HG03457 (cell line): ENCODE results near the gene NMRK2.
"Not testable (repeated sequence)": the region's sequence is repeated elsewhere in the genome, so short reads cannot be mapped to it uniquely, and the experiment has no call there.

ENCODE experiments used
- ATAC-seq: cut with Tn5 transposase; IDR thresholded peaks from one replicate; pipeline ENCODE4 v1.9.1; 2021; ENCODE audit warnings: moderate number of reproducible peaks; ENCODE audit not compliant: unreplicated experiment

Gene NMRK2

GRCh38 chr19:3963458-3964255 is 30.8 kb downstream of the NMRK2 start:
- ATAC-seq, result no peak

DNA sequence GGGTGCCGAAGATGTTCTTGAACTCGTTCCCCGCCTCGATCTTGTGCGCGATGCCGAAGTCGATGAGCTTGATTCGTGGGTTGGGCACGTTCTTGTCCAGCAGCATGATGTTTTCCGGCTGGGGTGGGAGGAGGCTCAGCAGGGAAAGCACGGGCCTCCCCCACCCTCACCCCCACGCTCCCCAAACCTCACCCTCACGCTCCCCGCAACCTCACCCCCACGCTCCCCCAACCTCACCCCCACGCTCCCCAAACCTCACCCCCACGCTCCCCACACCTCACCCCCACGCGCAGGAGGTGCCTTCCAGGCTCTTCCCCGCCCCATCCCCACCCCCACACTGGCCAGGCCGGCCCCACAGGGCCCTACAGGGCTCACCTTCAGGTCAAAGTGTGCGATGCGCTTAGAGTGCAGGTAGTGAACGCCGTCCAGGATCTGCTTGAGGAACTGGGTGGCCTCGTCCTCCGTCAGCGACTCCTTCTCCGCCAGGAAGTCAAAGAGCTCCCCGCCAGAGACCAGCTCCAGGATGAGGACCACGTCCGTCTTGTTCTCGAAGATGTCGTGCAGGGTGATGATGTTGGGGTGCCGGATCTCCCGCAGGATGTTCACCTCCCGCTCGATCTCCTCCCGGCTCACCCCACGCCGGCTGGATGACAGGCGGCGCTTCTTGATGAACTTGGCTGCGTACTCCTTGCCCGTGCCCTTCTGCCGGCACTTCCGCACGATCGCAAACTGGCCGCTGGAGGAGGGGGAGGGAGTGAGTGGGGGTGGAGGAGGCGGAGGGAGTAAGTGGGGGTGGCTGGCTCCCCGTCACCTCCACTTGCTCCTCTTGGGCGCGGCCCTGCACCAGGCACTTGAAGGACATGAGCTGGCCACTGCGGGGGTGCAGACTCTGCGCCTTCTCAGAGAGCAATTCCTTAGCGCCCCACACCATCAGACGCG is 31.7 kb downstream of the NMRK2 start:
- ATAC-seq, result no peak

- ATAC-seq, result no peak
Measured at GRCh38 chr19:3966051-3967017, 33.5 kb downstream of the NMRK2 start.

DNA sequence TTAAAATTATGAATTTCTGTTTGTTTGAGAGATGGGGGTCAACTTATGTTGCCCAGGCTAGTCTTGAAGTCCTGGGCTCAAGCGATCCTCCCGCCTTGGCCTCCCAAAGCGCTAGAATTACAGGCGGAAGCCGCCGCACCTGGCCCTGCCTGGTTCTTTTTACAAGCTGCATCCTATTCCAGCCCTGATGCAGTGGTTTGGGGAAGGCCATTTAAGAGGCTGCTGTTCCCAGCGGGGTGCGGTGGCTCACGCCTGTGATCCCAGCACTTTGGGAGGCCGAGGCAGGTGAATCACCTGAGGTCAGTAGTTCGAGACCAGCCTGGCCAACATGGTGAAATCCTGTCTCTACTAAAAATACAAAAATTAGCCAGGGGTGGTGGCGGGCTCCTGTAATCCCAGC is 35.1 kb downstream of the NMRK2 start:
- ATAC-seq, result not testable (repeated sequence)

DNA sequence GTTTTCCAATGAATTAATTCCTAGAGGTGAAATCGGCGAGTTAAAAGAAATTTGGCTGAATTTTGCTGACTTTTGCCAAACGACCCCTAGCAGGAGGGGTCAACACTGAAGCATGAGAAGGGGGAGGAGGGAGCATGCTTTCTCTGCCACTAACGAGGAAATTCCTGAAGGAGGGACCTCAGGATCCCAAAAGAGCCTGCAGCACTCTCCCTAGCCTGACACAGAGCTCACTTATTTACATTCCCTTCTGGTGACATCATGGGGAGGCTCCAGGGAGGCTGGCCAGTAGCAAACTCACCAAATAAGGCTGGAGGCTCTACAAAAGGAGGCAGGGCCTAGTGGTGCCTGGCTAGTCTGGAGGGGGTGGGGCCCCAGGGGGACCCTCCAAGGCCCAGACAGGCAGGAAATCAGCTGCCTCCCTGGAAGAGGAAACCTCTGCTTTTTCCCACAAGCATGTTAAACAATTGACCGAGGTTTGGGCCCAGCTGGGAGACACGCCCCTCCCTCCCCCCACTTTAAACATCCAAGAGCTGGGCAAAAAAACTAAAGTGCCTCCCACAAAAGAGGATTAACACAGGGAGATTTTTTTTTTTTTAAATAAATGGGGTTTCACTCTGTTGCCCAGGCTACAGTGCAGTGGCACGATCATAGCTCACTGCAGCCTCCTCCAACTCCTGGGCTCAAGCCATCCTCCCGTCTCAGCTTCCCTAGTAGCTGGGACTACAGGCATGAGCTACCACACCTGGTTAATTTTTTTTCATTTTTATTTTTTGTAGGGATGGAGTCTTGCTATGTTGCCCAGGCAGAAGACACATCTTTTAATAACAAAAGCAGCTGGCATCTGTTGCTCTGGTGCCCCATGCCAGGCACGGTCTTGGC is 35.9 kb downstream of the NMRK2 start:
- no peak for ATAC-seq

DNA sequence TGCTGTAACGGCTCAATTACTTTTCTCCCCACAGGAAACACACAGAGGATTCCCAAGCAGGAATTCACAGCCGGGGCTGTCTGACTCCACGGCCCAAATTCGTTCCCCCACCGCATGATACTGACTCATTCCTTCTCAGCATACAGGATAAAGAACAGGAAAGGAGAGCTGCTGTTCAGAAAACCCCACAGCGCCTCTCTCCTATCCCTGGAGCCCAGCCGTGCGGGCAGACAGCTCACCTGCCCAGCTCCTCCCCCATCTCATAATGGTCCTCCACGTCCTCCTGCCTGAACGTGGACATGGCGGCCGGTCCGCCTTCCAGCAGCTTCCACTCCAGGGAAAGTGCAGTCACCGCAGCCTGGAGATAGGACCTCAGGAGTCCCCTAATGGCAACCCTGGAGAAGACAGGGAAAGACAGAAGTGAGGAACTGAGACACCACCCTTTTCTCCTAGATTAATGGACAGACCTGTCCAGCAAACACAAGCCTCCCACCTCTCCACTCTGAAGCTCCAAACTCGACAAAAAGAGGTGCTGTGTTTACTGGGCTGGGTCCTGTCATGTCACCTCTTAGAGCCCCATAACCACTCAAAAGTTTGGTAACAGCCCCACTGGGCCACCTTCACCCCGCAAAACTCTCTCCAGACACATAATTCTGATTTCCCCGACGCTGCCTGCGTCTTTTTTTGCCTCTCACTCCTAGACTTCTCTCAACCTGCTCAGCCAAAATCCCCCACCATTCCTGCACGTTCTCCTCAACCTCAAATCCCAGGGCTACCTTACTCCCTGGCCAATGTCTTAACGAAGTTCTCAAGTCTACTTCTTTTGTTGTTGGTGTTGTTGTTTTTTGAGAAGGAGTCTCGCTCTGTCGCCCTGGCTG is 36.8 kb downstream of the NMRK2 start:
- ATAC-seq, result no peak

GRCh38 chr19:3970313-3970807 is 37.5 kb downstream of the NMRK2 start:
- ATAC-seq, result no peak

GRCh38 chr19:3970808-3971598 is 38.1 kb downstream of the NMRK2 start, which contains the start of gene DAPK3:
Gene DAPK3 (minus strand): TSS chr19:3971099. CDS start chr19:3969735, 1,364 bp downstream.
- peak; percentile 85 for ATAC-seq

DNA sequence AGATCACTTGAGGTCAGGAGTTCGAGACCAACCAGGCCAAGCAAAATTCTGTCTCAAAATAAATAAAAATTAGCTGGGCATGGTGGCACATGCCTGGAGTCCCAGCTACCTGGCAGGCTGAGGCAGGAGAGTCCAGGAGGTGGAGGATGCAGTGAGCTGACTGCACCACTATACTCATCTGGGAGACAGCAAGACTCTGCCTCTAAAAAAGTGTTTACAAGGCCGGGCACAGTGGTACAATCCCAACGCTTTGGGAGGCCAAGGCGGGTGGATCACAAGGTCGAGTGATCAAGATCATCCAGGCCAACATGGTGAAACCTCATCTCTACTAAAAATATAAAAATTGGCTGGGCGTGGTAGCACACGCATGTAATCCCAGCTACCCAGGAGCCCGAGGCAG is 42.3 kb downstream of the NMRK2 start:
- ATAC-seq, result no peak

DNA sequence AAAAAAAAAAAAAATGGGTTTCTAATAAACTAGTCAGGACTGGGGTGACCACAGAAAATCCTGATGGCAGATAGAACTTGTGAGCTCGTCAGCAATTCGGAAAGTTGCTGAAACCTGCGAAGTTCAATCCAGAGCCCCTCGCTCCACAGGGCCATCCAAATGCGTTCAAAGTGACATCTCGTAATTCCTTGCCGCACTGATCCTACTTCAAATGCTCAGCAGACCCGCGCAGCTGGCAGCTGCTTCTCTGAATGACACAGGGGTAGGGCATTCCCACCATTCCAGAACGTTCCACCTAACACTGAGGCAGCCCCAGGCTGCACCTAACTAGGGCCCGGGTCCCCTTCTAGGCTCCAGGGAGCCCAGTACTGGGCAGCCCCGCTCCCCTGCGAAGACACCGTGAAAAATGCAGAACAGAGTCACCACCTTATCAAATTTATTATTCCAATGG is 42.8 kb downstream of the NMRK2 start:
- ATAC-seq, result no peak

DNA sequence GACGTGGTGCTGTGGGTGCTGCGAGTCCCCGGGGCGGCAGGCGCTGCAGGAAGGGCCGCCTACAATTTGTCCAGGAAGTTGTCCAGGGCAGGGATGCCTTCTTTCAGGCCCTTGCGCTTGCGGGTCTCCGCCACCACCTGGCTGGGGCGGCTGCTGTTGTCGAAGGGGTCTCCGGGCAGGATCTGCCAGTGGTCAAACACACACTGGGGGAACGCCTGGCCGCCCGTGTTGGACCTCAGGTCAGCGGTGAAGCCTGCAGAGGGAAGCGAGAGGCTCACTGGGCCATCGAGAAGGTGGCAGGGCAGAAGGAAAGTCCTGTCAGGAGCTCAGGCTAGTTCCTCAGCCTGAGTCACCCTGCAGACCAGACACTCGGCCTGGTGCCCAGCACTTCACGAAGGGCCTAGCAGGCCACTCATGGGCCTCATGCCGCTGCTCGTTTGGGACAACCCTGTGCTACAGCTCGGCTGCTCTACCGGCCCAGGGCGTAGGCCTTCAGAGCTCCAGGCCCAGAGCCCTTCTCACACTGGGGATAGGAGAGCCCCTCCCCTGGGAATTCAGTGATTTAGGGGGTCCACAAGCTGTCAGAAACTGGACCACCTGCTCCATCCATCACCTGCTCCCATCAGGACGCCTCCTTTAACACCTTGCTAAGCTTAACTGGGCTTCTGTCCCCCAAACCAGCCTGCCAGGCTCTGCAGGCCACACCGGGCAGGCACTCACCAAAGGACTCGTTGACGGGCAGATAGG is 43.8 kb downstream of the NMRK2 start:
- no peak for ATAC-seq

- ATAC-seq, result no peak
Measured at GRCh38 chr19:3977242-3978143, 44.6 kb downstream of the NMRK2 start.

GRCh38 chr19:3978145-3978544 is 45.3 kb downstream of the NMRK2 start:
- no peak for ATAC-seq

DNA sequence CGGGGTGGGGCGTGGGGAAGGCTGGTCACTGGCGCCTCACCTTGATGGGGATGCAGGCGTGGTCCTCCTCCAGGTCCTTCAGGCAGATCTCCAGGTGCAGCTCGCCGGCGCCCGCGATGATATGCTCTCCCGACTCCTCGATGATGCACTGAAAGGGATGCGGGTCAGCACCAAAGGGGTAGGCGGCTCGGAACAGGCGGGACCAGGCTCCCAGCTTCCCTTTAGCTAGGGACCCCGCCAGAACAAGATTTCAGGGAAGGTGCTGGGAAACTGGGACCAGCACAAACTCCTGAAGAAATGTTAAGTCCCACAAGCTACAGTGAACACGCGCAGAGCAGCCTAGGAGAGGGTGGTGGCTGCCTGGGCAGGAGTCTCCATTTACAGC is 46.4 kb downstream of the NMRK2 start:
- no peak for ATAC-seq

DNA sequence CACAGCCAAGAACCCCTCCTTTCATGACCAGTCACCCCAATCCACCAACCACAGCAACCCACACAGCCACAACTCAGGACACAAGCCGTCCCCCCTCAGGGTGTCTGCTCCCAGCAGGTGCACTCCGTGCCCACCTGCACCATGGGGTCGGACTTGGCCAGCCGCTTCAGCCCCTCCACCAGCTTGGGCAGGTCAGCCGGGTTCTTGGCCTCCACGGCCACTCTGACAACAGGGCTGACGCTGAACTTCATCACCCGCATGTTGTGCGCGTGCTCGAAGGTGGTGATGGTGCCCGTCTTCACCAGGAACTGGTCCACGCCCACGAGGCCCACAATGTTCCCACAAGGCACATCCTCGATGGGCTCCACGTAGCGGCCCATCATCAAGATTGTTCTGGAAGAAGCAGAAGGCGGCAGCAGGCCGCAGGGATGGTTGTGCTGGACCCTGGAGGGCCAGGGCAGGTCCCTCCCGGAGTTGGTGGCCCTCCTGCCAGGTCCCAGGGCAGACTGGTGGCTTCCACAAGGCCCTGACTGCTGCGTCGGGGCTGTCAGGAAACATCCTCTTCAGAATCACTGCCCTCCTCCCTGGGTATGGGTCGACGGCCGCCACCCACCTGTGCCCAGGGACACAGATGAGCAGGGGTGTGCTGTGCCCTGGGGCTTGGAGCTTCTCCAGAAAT is 46.9 kb downstream of the NMRK2 start:
- ATAC-seq, result no peak
